IMR-90 (cell line): Measurements from ENCODE around the gene ARSA. TPM values are rescaled to one million over a fixed set of nuclear protein-coding genes. Genes with fewer than 3 reads are reported as not detected.

Experiments
- ATAC-seq: fragments of 200-7000 bp; cut with Tn5 transposase; 2 replicates; pipeline ENCODE4 v1.9.1; 2020; ENCODE audit warnings: low read depth, mild to moderate bottlenecking, moderate library complexity
- BruUV-seq: library from RNA; stranded (reverse); fragments of 400-500 nt; replicated peaks from 2 replicates; lab custom pipeline; 2021; lab: Mats Ljungman, UMichigan
- CTCF ChIA-PET: fragments of 300-600 bp; formaldehyde crosslinking; extraction: SDS; loops from one replicate; lab custom pipeline; 2021; ENCODE audit warnings: antibody characterized with exemption; lab: Yijun Ruan, JAX
- POLR2A ChIA-PET: fragments of 300-600 bp; sonication (Branson Sonifier 250); formaldehyde crosslinking; loops from one replicate; lab custom pipeline; 2022; ENCODE audit warnings: antibody characterized with exemption; ENCODE audit not compliant: unreplicated experiment; lab: Charles Lee
- DNase-seq: peaks from one replicate; pipeline ENCODE4 v3.0.0; 2013
- H2AFZ ChIP-seq: replicated peaks from 2 replicates; pipeline ENCODE3; 2013; ENCODE audit warnings: low read length, mild to moderate bottlenecking; ENCODE audit not compliant: poor library complexity
- H2AK5ac ChIP-seq: 2 replicates; pipeline ENCODE4 v1.6.1; 2013; ENCODE audit warnings: low read depth, low read length, inconsistent platforms
- H2AK9ac ChIP-seq: replicated peaks from 2 replicates; pipeline ENCODE3; 2013; ENCODE audit warnings: mild to moderate bottlenecking, low read depth, low read length, moderate library complexity; ENCODE audit not compliant: poor library complexity
- H2BK120ac ChIP-seq: 2 replicates; pipeline ENCODE4 v1.6.1; 2013; ENCODE audit warnings: low read depth, low read length, inconsistent platforms
- H2BK15ac ChIP-seq: 3 replicates; pipeline ENCODE4 v1.6.1; 2013; ENCODE audit warnings: low read depth, low read length, inconsistent platforms
- H2BK20ac ChIP-seq: 2 replicates; pipeline ENCODE4 v1.6.1; 2013; ENCODE audit warnings: low read depth, mild to moderate bottlenecking, inconsistent platforms, low read length, moderate library complexity
- H2BK5ac ChIP-seq: 2 replicates; pipeline ENCODE4 v1.6.1; 2013; ENCODE audit warnings: mild to moderate bottlenecking, low read depth, low read length, inconsistent platforms; ENCODE audit not compliant: poor library complexity, severe bottlenecking
- H3K14ac ChIP-seq: replicated peaks from 2 replicates; pipeline ENCODE4 v1.6.1; 2013; ENCODE audit warnings: low read depth, low read length, inconsistent platforms
- H3K18ac ChIP-seq: 2 replicates; pipeline ENCODE4 v1.6.1; 2013; ENCODE audit warnings: low read depth, low read length, control low read depth
- H3K23ac ChIP-seq: 2 replicates; pipeline ENCODE4 v1.6.1; 2013; ENCODE audit warnings: low read depth, low read length, inconsistent platforms
- H3K27ac ChIP-seq: 2 replicates; pipeline ENCODE4 v1.5.1; 2013; ENCODE audit warnings: mild to moderate bottlenecking, control low read depth, low read length; ENCODE audit not compliant: insufficient read depth
- H3K27me3 ChIP-seq: 2 replicates; pipeline ENCODE4 v1.6.1; 2013; ENCODE audit warnings: low read length; ENCODE audit not compliant: control insufficient read depth, insufficient read depth
- H3K36me3 ChIP-seq: 2 replicates; pipeline ENCODE4 v1.6.1; 2013; ENCODE audit warnings: low read length, mixed read lengths; ENCODE audit not compliant: control insufficient read depth, insufficient read depth
- H3K4ac ChIP-seq: 2 replicates; pipeline ENCODE4 v1.6.1; 2013; ENCODE audit warnings: low read depth, low read length, inconsistent platforms
- H3K4me1 ChIP-seq: 2 replicates; pipeline ENCODE4 v1.6.1; 2013; ENCODE audit warnings: low read length, mixed read lengths; ENCODE audit not compliant: control insufficient read depth, insufficient read depth
- H3K4me2 ChIP-seq: 2 replicates; pipeline ENCODE4 v1.6.1; 2013; ENCODE audit warnings: low read depth, mild to moderate bottlenecking, control low read depth, low read length, moderate library complexity
- H3K4me3 ChIP-seq: 2 replicates; pipeline ENCODE4 v1.5.1; 2013; ENCODE audit warnings: low read depth, mild to moderate bottlenecking, control low read depth, low read length, moderate library complexity; ENCODE audit not compliant: insufficient read depth
- H3K56ac ChIP-seq: 2 replicates; pipeline ENCODE4 v1.6.1; 2013; ENCODE audit warnings: low read length, inconsistent platforms; ENCODE audit not compliant: insufficient read depth; ENCODE audit errors: extremely low read depth
- H3K79me1 ChIP-seq, 2 experiments: 2 replicates each; pipeline ENCODE4 v1.6.1; 2013; ENCODE audit warnings: low read length in 2 of 2, inconsistent platforms in 1 of 2, low read depth in 1 of 2
- H3K9ac ChIP-seq: 2 replicates; pipeline ENCODE4 v1.6.1; 2013; ENCODE audit warnings: low read depth, low read length, control low read depth
- H3K9me1 ChIP-seq: 2 replicates; pipeline ENCODE4 v1.6.1; 2013; ENCODE audit warnings: low read length, inconsistent platforms; ENCODE audit not compliant: insufficient read depth
- H3K9me3 ChIP-seq: 2 replicates; pipeline ENCODE4 v1.6.1; 2013; ENCODE audit warnings: low read length; ENCODE audit not compliant: control insufficient read depth, insufficient read depth
- H4K20me1 ChIP-seq: 2 replicates; pipeline ENCODE4 v1.6.1; 2013; ENCODE audit warnings: low read length, inconsistent platforms; ENCODE audit not compliant: insufficient read depth
- H4K5ac ChIP-seq: 2 replicates; pipeline ENCODE4 v1.6.1; 2013; ENCODE audit warnings: mild to moderate bottlenecking, low read depth, low read length, control low read depth
- H4K8ac ChIP-seq, 2 experiments: 2 replicates each; pipeline ENCODE4 v1.6.1; 2013; ENCODE audit warnings: low read depth in 2 of 2, low read length in 2 of 2, control low read depth in 1 of 2, inconsistent platforms in 1 of 2
- H4K91ac ChIP-seq: 2 replicates; pipeline ENCODE4 v1.6.1; 2013; ENCODE audit warnings: low read depth, low read length, inconsistent platforms; ENCODE audit not compliant: insufficient read depth
- BHLHE40 ChIP-seq: fragments of 150-350 bp; IDR thresholded peaks from 2 replicates; pipeline ENCODE4 v1.6.1; 2016; ENCODE audit warnings: mild to moderate bottlenecking, low read depth, low read length
- CEBPB ChIP-seq: IDR thresholded peaks from 2 replicates; pipeline ENCODE4 v1.6.1; 2012; ENCODE audit warnings: low read depth, low read length, improper control_type of control experiment
- CHD1 ChIP-seq: IDR thresholded peaks from 2 replicates; pipeline ENCODE4 v1.6.1; 2012; ENCODE audit warnings: low read depth, low read length, improper control_type of control experiment
- CTCF ChIP-seq: conservative IDR thresholded peaks from 2 replicates; pipeline ENCODE4 v1.5.1; 2012; ENCODE audit warnings: mild to moderate bottlenecking, low read depth, low read length, improper control_type of control experiment
- ELK1 ChIP-seq: fragments of 150-350 bp; IDR thresholded peaks from 2 replicates; pipeline ENCODE4 v1.6.1; 2016; ENCODE audit warnings: low read depth, mild to moderate bottlenecking, low read length, moderate library complexity, borderline replicate concordance
- FOS ChIP-seq: fragments of 150-350 bp; IDR thresholded peaks from 2 replicates; pipeline ENCODE4 v1.6.1; 2016; ENCODE audit warnings: low read depth, low read length
- MAFK ChIP-seq: IDR thresholded peaks from 2 replicates; pipeline ENCODE4 v1.6.1; 2012; ENCODE audit warnings: low read depth, low read length, improper control_type of control experiment
- MAZ ChIP-seq: IDR thresholded peaks from 2 replicates; pipeline ENCODE4 v1.6.1; 2012; ENCODE audit warnings: low read depth, mild to moderate bottlenecking, low read length, improper control_type of control experiment, moderate library complexity, borderline replicate concordance
- POLR2A ChIP-seq: IDR thresholded peaks from 2 replicates; pipeline ENCODE4 v1.6.1; 2012; ENCODE audit warnings: mild to moderate bottlenecking, low read depth, low read length
- RCOR1 ChIP-seq: IDR thresholded peaks from 2 replicates; pipeline ENCODE4 v1.6.1; 2012; ENCODE audit warnings: mild to moderate bottlenecking, low read length, improper control_type of control experiment; ENCODE audit not compliant: insufficient replicate concordance
- SMC3 ChIP-seq: fragments of 150-350 bp; IDR thresholded peaks from 2 replicates; pipeline ENCODE4 v1.6.1; 2016; ENCODE audit warnings: low read depth, mild to moderate bottlenecking, antibody characterized with exemption, low read length, moderate library complexity
- WGBS, 2 experiments: methylation state at CpG; one replicate each; pipeline versions ENCODE4 v1.1.5 to v1.1.7; 2013; ENCODE audit warnings: missing lambda C conversion rate in 2 of 2; ENCODE audit not compliant: insufficient read length in 1 of 2; ENCODE audit errors: extremely low coverage in 2 of 2; 5-methylcytosine and 5-hydroxymethylcytosine counted together
- dilution Hi-C: fragments of 300-500 bp; cut with HindIII; formaldehyde crosslinking; loops from one replicate; pipeline ENCODE4 v1.14.3; 2018; ENCODE audit warnings: low sequenced_read_pairs; ENCODE audit not compliant: unreplicated experiment
- in situ Hi-C: fragments of 300-500 bp; cut with MboI; formaldehyde crosslinking; loops from 3 replicates; pipeline ENCODE4 v1.14.3; 2019; ENCODE audit warnings: low sequenced_read_pairs, inconsistent platforms, mixed read lengths
- intact Hi-C: fragments of 100-400 bp; cut with micrococcal nuclease; formaldehyde crosslinking; loops from 2 replicates; pipeline ENCODE4 v1.10.0; 2022
- polyA plus RNA-seq, 3 experiments: library from polyadenylated mRNA; depleted of rRNA; stranded (reverse); fragments of >200 nt; gene quantifications; 2 replicates each; pipeline ENCODE4 v1.2.3, GENCODE V29; 2012; ENCODE audit warnings: low replicate concordance in 1 of 3
- total RNA-seq: library from RNA; depleted of rRNA; stranded (reverse); fragments of >200 nt; gene quantifications from 2 replicates; pipeline ENCODE4 v1.2.3, GENCODE V29; 2012

Gene ARSA
- total and polyA plus RNA-seq, 2 of the 4 experiments (the other 2 are of a cell fraction): 3.4 to 24.2 TPM

- intact Hi-C loops: no loop called here
- no peak for TF ChIP-seq CHD1
- no peak for TF ChIP-seq BHLHE40
- no peak for TF ChIP-seq MAFK
- TF ChIP-seq FOS: no peak
- TF ChIP-seq RCOR1: no peak
- no peak for TF ChIP-seq MAZ
- no peak for TF ChIP-seq ELK1
- TF ChIP-seq CTCF: no peak
- TF ChIP-seq CEBPB: no peak
- no peak for TF ChIP-seq POLR2A
- no peak for TF ChIP-seq SMC3
- Histone ChIP-seq H2AK5ac (no peak overlapping the region), H2BK120ac (no peak overlapping the region), H2AFZ (no peak overlapping the region), H4K91ac (no peak overlapping the region), H3K4me1 (no peaks in the 10 kb centered on the region), H3K9ac (no peak overlapping the region), H3K23ac (no peak overlapping the region), H3K27me3 (peaks cover 80% of the 10 kb centered on the region), H2BK5ac (no peak overlapping the region), H2BK15ac (no peak overlapping the region), H3K79me1 (no peaks in the 10 kb centered on the region), H2AK9ac (no peak overlapping the region), H3K36me3 (no peaks in the 10 kb centered on the region), H3K9me3 (0 out of 2 replicates have a peak, but pooled peaks cover 2% of the 10 kb centered on the region), H3K9me1 (0 out of 2 replicates have a peak, but pooled peaks cover 6% of the 10 kb centered on the region), H4K8ac (no peak overlapping the region), H3K4ac (no peak overlapping the region), H3K27ac (no peak overlapping the region), H3K4me3 (no peak overlapping the region), H3K14ac (no peak overlapping the region), H2BK20ac (no peak overlapping the region), H4K5ac (no peak overlapping the region), H3K18ac (no peak overlapping the region), H3K4me2 (no peak overlapping the region), H3K56ac (no peak overlapping the region), H4K20me1 (peaks cover 7% of the 10 kb centered on the region; the same call in 1 of the 2 replicates)
- DNase-seq: no peak
- dilution Hi-C loops: no loop called here
- 80% methylated on average over 9 of the region's 20 CpGs; no CpG with 5 or more reads in 1 of the 2 experiments for WGBS, 2 experiments
- ATAC-seq: no peak
- ChIA-PET POLR2A (no interaction called here), CTCF (no interaction called here)
- in situ Hi-C loops: no loop called here
- BruUV-seq: no TSS peak
Measured at GRCh38 chr22:50605613-50606074, 22.3 kb downstream of the ARSA start.
